Subcutaneous abdominal adipose tissue (tissue), 5 donors: Measurements from ENCODE around the gene PHETA1.
A peak's percentile ranks its signal among the peaks of the same experiment; 100 is the strongest.

Experiments
- H3K27ac ChIP-seq: one replicate; pipeline ENCODE4 v1.7.0; 2013; ENCODE audit warnings: low read depth, mild to moderate bottlenecking, inconsistent platforms, low read length, moderate library complexity
- H3K27me3 ChIP-seq, 5 donors: one replicate each; pipeline ENCODE4 v1.7.0; 2013; ENCODE audit warnings: low read length in 5 of 5, inconsistent platforms in 1 of 5; ENCODE audit not compliant: control insufficient read depth in 5 of 5, insufficient read depth in 4 of 5
- H3K36me3 ChIP-seq, 5 donors: one replicate each; pipeline ENCODE4 v1.7.0; 2013; ENCODE audit warnings: low read length in 5 of 5; ENCODE audit not compliant: control insufficient read depth in 5 of 5, insufficient read depth in 5 of 5
- H3K4me1 ChIP-seq, 5 donors: one replicate each; pipeline ENCODE4 v1.7.0; 2013; ENCODE audit warnings: low read length in 5 of 5, mild to moderate bottlenecking in 3 of 5, moderate library complexity in 1 of 5; ENCODE audit not compliant: control insufficient read depth in 5 of 5, insufficient read depth in 5 of 5
- H3K4me3 ChIP-seq, 5 donors: one replicate each; pipeline ENCODE4 v1.7.0; 2013; ENCODE audit warnings: low read length in 5 of 5, low read depth in 1 of 5
- H3K9ac ChIP-seq, 5 donors: one replicate each; pipeline ENCODE4 v1.7.0; 2013; ENCODE audit warnings: low read length in 5 of 5, mild to moderate bottlenecking in 4 of 5, moderate library complexity in 3 of 5
- H3K9me3 ChIP-seq, 5 donors: one replicate each; pipeline ENCODE4 v1.7.0; 2013; ENCODE audit warnings: low read length in 5 of 5; ENCODE audit not compliant: control insufficient read depth in 5 of 5
- donor health status: healthy.
- donor health status: healthy.
- donor health status: healthy.
- donor health status: healthy.
- donor health status: healthy.

PHETA1 gene

GRCh38 chr12:111312708-111313107, 56.2 kb downstream of the PHETA1 start:
- Histone ChIP-seq H3K9me3 (no peaks in the 10 kb centered on the region), H3K9ac (no peak overlapping the region), H3K27me3 (peaks cover 0 to 9% (median 4%) of the 10 kb centered on the region in 5 donors), H3K4me3 (peak overlapping the region in 1 of 5 donors; percentile 12), H3K27ac (no peak overlapping the region), H3K36me3 (no peaks in the 10 kb centered on the region), H3K4me1 (peaks cover 0 to 21% (median 2%) of the 10 kb centered on the region in 5 donors)

- H3K9ac ChIP-seq: no peak overlapping the region
- H3K27me3 ChIP-seq: peaks cover 0 to 9% (median 4%) of the 10 kb centered on the region in 5 donors
- no peak overlapping the region for H3K4me3 ChIP-seq
- no peak overlapping the region for H3K27ac ChIP-seq
- H3K9me3 ChIP-seq: peaks cover 0 to 5% (median under 1%) of the 10 kb centered on the region in 5 donors
- H3K4me1 ChIP-seq: peaks cover 0 to 21% (median 2%) of the 10 kb centered on the region in 5 donors
- H3K36me3 ChIP-seq: no peaks in the 10 kb centered on the region
Measured at GRCh38 chr12:111312016-111312415, 56.9 kb downstream of the PHETA1 start.

- no peak overlapping the region for H3K4me3 ChIP-seq
- peaks cover 0 to 21% (median 2%) of the 10 kb centered on the region in 5 donors for H3K4me1 ChIP-seq
- H3K36me3 ChIP-seq: no peaks in the 10 kb centered on the region
- no peak overlapping the region for H3K9ac ChIP-seq
- peaks cover 0 to 11% (median 9%) of the 10 kb centered on the region in 5 donors for H3K9me3 ChIP-seq
- peaks cover 0 to 9% (median 0%) of the 10 kb centered on the region in 5 donors for H3K27me3 ChIP-seq
- no peak overlapping the region for H3K27ac ChIP-seq
Measured at GRCh38 chr12:111311011-111311410, 57.9 kb downstream of the PHETA1 start.
